HEK293T (cell line): ENCODE results near the gene BTBD1.

Experiments
- BHLHE40 ChIP-seq: fragments of 450-650 bp; IDR thresholded peaks from 2 replicates; pipeline ENCODE4 v1.6.1; 2016; ENCODE audit warnings: mild to moderate bottlenecking, moderate library complexity, borderline replicate concordance
- CTBP1 ChIP-seq: fragments of 450-650 bp; IDR thresholded peaks from 2 replicates; pipeline ENCODE4 v1.6.1; 2016; ENCODE audit warnings: borderline replicate concordance
- ELF4 ChIP-seq: fragments of 450-650 bp; IDR thresholded peaks from 2 replicates; pipeline ENCODE4 v1.6.1; 2017; ENCODE audit warnings: antibody characterized with exemption
- FOXA1 ChIP-seq: fragments of 450-650 bp; IDR thresholded peaks from 2 replicates; pipeline ENCODE4 v1.6.1; 2016; ENCODE audit warnings: mild to moderate bottlenecking
- FOXK2 ChIP-seq: fragments of 450-650 bp; IDR thresholded peaks from 2 replicates; pipeline ENCODE4 v1.6.1; 2016; ENCODE audit warnings: mild to moderate bottlenecking
- LEF1 ChIP-seq: fragments of 450-650 bp; IDR thresholded peaks from 2 replicates; pipeline ENCODE4 v1.6.1; 2017; ENCODE audit warnings: mild to moderate bottlenecking, borderline replicate concordance
- SP1 ChIP-seq: fragments of 450-650 bp; IDR thresholded peaks from 2 replicates; pipeline ENCODE4 v1.6.1; 2017
- ZNF384 ChIP-seq: fragments of 450-650 bp; IDR thresholded peaks from 2 replicates; pipeline ENCODE4 v1.6.1; 2016
- TF ChIP-seq, protein P1 (sequence below): fragments of 450-650 bp; IDR thresholded peaks from 2 replicates; pipeline ENCODE4 v1.6.1; 2016

DNA sequence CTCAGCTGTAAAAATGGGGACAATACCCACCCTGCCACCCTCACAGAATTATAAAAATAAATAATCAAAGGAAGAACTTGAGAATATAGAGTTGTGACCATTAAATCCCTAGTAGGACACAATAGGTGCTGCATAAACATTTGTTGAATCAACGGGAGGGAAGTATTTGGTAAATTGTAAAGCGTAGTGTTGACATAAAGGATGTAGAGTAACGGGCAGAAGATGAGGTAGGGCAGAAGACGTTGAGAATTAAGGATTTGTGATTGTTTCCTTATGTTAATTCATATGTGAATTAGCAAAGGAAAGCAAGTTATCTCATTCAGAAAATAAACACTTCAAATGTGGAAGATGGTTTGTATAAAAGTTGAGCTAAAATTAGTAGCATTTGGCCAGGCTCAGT is 73.9 kb downstream of the BTBD1 start:
- TF ChIP-seq FOXA1 (no peak), SP1 (no peak), ELF4 (no peak), ZNF384 (no peak), FOXK2 (no peak), LEF1 (no peak), CTBP1 (no peak), BHLHE40 (no peak)
- TF ChIP-seq, protein P1, sequence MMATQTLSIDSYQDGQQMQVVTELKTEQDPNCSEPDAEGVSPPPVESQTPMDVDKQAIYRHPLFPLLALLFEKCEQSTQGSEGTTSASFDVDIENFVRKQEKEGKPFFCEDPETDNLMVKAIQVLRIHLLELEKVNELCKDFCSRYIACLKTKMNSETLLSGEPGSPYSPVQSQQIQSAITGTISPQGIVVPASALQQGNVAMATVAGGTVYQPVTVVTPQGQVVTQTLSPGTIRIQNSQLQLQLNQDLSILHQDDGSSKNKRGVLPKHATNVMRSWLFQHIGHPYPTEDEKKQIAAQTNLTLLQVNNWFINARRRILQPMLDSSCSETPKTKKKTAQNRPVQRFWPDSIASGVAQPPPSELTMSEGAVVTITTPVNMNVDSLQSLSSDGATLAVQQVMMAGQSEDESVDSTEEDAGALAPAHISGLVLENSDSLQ, result no peak
